Cerebellar cortex (tissue), 1 donor: ENCODE measurements around the gene TCEA3.

ENCODE experiments used
- DNase-seq: peaks from one replicate; pipeline ENCODE4 v3.0.0-alpha.2; 2015; ENCODE audit warnings: low spot score

The TCEA3 gene

DNA sequence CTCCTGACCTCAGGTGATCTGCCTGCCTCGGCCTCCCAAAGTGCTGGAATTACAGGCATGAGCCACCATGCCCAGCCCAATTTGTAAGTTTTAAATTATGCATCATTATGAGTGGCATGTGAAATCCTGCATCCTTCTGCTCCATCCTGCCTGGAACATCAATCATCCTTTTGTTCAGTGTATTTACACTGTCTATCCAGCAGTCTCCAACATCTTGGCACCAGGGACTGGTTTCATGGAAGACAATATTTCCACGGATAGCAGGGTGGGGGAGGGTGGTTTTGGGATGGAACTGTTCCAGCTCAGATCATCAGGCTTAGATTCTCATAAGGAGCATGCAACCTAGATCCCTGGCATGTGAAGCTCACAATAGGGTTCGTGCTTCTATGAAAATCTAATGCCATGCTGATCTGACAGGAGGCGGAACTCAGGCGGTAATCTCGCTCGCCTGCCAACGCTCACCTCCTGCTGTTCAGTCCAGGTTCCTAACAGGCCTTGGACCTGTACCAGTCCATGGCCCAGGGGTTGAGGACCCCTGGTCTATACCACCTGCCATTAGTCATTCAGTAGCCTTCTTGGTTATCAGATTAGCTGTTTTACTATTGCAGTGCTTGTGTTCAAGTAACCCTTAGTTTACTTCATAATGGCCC lies 22.2 kb upstream of the TCEA3 start:
- DNase-seq, result no peak

GRCh38 chr1:23444596-23445390 lies 20.2 kb upstream of the TCEA3 start:
- DNase-seq, result no peak

DNA sequence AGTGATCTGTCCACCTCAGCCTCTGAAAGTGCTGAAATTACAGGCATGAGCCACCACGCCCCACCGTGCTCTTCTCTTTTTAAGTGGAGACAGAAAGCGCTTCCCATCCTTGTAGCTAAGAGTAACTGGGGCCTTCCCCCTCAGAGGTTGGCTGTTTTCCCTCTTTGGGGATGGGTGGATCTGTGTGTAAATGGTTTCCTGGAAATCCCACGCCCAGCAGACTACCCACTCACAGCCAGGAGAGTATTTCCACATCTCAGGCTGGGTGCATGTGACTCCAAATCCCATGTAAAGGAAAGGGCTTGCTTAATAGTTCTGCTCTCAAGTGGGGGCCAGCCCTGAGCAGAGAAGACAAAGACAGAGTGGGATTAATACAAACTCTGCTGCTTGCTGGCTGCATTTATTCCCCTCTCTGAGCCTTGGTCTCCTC lies 19.6 kb upstream of the TCEA3 start:
- DNase-seq, result no peak

GRCh38 chr1:23442751-23443150 lies 18.2 kb upstream of the TCEA3 start:
- DNase-seq, result no peak

DNA sequence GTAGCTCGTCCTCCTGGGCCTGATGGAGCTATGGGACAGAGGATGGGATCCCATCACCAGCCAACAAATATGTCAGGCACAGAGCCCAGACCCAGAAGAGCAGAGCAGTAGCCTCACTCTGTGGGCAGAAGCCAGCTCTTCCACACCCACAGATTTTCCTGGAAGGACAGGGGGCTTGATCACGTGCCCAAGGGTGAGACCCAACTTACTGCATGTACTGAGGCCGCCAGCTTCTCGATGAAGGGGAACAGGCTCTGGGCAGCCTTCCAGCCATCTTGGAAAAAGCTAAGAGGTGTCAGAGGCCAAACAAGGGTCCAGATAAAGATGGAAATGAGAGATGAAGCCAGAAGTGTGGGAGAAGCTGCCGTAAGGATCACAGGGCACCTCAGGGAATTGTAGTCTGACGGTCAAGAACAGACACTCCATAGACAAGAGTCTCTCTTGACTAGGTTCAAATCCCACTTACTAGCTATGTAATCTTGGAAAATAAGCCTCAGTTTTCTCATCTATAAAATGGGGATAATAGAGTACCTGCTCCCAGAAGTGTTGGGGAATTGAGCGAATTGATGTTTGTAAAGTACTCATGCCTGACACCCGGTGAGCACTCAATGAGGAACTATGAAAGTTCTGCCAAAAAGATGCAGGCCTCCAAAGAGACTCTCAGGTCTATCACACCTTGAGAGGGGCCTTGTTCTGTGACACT lies 17.0 kb upstream of the TCEA3 start:
- DNase-seq, result no peak

DNA sequence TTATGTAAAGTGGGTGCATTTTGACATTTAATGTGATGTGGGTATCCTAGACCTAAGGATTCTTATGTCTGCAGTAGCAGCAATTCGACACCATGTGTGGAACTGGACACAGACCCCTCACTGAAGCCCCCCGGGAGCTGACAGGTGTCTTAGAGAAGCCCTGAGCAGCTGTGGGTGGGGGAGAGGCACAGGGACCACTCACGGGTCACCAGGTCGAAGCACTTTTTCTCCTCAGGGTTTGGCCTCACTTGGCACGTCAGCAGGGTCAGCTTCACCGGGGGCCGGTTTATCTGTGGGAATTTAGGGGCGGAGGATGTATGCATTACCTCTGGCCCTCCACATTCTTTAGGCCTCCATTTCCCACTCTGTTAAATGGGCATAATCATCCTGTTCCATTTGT lies 14.0 kb upstream of the TCEA3 start:
- no peak for DNase-seq

GRCh38 chr1:23437355-23437664 lies 12.8 kb upstream of the TCEA3 start:
- no peak for DNase-seq

- DNase-seq, result no peak
Measured at GRCh38 chr1:23436520-23437354, 12.2 kb upstream of the TCEA3 start.

GRCh38 chr1:23434260-23434775 lies 9.8 kb upstream of the TCEA3 start:
- DNase-seq, result no peak

GRCh38 chr1:23433122-23433521 lies 8.6 kb upstream of the TCEA3 start:
- no peak for DNase-seq

DNA sequence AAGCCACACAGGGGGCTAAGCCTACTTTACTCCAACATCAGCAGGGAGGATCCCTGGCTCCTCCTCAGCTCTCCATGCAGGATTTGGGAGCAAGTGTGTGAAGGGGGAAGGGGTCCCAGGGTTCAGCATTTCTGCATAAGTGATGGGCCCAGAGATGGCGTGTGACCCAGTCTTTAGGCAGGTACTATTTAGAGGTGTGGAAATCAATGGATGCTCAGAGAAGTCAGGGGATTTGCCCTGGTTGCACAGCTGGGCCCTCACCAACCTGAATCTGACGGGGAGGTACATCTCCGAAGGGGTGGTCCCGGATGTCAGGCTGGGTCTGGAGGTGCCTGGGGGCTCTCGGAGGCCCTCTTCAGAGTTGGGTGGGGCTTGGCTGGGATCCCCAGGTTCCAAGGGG lies 6.9 kb upstream of the TCEA3 start:
- no peak for DNase-seq

GRCh38 chr1:23430803-23431202 lies 6.3 kb upstream of the TCEA3 start:
- DNase-seq, result no peak

DNA sequence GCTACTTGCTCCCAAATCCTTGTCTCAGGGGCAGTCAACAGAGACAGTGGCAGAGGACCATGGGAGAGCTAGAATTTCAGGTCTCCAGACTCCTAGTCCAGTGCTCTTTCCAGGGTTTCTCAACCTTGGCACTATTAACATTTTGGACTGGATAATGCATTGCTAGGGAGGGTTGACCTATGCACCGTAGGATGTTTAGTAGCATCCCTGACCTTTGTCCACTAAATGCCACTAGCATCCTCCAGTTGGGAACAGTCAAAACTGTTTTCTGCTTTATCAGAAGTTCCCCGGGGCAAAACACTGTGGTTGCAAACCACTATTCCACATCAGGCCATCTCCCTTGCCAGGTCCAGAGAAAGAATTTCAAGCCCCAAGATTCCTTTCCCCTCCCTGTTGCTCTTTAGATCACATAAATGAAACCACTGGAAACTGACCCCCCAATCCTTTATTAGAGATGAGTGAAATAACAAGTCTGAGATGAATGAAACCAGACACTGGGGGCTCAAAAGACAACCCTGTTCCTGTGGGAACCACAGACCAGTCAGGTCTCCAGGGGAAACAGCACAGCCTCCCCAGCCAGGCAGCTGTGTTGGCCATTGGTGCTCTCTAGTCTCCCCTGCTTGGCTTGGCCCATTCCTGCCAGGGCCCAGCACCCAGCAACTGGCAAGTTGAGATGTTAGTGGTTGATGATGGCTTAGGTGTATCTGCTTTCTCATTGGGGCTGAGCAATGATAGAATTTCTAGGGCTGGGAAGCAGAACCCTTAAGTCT lies 3.8 kb upstream of the TCEA3 start:
- DNase-seq, result no peak

GRCh38 chr1:23427550-23427949 lies 3.0 kb upstream of the TCEA3 start:
- DNase-seq, result no peak

GRCh38 chr1:23426828-23427227 lies 2.3 kb upstream of the TCEA3 start:
- no peak for DNase-seq

DNA sequence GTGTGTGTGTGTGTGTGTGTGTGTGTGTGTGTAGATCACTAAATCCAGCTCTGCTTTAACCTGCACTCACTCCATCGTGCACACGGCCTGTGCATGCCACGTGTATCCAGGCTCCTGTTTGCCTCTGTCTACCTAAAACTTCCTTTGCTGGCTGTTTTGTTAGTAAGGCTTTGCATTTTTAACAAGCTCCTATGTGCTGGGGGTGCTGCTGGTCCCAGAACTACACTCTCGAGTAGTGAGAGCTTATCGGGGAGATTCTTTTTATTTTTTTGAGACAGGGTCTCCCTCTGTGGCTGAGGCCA lies 596 bp upstream of the TCEA3 start:
- no peak for DNase-seq

GRCh38 chr1:23423415-23424292 lies 894 bp downstream of the TCEA3 start:
- no peak for DNase-seq

DNA sequence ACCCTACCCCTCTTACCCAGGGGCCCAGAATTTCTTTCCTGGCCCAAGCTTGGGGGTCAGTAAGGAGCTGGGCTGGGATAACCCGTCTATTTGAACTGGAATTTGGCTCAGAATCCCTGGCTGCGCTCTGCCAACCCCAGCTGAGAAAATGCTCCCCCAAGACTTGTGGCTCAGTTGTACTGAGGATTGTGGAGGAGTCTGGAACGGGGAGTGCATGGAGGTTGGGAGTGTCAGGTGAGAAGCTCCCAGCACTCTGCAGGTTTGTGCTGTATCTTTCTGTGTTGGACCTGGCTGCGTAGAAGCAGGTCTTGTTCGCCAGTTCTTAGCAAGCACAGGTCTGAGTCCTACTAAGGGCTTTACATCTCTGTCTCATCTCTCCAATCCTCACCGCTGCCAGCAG lies 1.6 kb downstream of the TCEA3 start:
- no peak for DNase-seq

- DNase-seq, result no peak
Measured at GRCh38 chr1:23422241-23422877, 2.2 kb downstream of the TCEA3 start.

GRCh38 chr1:23421753-23422240 lies 2.8 kb downstream of the TCEA3 start:
- no peak for DNase-seq
